ENCODE measurements around the gene ZC3H12D. TPM values are rescaled to one million over a fixed set of nuclear protein-coding genes. Genes with fewer than 3 reads are reported as not detected.

Gene ZC3H12D
- total and polyA plus RNA-seq, 2 of the 13 experiments (the other 11 are each of a cell fraction or from before 2014, with no cell fraction given): 1.2 to 2.7 TPM

- TF ChIP-seq, protein P1, sequence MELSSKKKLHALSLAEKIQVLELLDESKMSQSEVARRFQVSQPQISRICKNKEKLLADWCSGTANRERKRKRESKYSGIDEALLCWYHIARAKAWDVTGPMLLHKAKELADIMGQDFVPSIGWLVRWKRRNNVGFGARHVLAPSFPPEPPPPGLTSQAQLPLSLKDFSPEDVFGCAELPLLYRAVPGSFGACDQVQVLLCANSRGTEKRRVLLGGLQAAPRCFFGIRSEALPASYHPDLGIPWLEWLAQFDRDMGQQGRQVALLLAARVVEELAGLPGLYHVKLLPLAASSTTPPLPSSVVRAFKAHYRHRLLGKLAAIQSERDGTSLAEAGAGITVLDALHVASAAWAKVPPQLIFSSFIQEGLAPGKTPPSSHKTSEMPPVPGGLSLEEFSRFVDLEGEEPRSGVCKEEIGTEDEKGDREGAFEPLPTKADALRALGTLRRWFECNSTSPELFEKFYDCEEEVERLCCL (CRISPR knock-in tag; IDR thresholded peaks at IDR 0.05; ENCODE audit: borderline replicate concordance): no peak
- TF ChIP-seq ZSCAN22 (CRISPR knock-in tag; IDR thresholded peaks at IDR 0.05) (no peak), ZNF83 (CRISPR knock-in tag; IDR thresholded peaks at IDR 0.05; ENCODE audit: borderline replicate concordance) (0 out of 2 replicates have a peak, but pooled peaks have one; percentile 43), MAFK (conservative IDR thresholded peaks at IDR 0.05 in 1 of 2, IDR thresholded peaks at IDR 0.05 in 1 of 2; ENCODE audit: low read length in 2 of 2) (peak; percentile 92 to 93), TBX2 (CRISPR knock-in tag; IDR thresholded peaks at IDR 0.05; ENCODE audit: borderline replicate concordance) (no peak), ZNF549 (CRISPR knock-in tag; IDR thresholded peaks at IDR 0.05) (no peak), PCBP1 (IDR thresholded peaks at IDR 0.05; ENCODE audit: borderline replicate concordance, low read depth, low read length) (no peak), HNRNPLL (IDR thresholded peaks at IDR 0.05; ENCODE audit: low read depth, low read length, poor library complexity, severe bottlenecking) (no peak), ETV6 (CRISPR knock-in tag; conservative IDR thresholded peaks at IDR 0.05) (no peak), KLF9 (CRISPR knock-in tag; IDR thresholded peaks at IDR 0.05; ENCODE audit: low read depth) (no peak), ZBTB38 (CRISPR knock-in tag; IDR thresholded peaks at IDR 0.05) (no peak; the same call in 1 of the 2 replicates), XRCC5 (optimal IDR thresholded peaks at IDR 0.05; ENCODE audit: low read length) (peak; percentile 38), EED (CRISPR knock-in tag; IDR thresholded peaks at IDR 0.05) (0 out of 2 replicates have a peak, but pooled peaks have one; percentile 58), IKZF1 (IDR thresholded peaks at IDR 0.05) (no peak), NFYB (CRISPR knock-in tag; IDR thresholded peaks at IDR 0.05) (no peak), ZNF562 (CRISPR knock-in tag; IDR thresholded peaks at IDR 0.05; ENCODE audit: borderline replicate concordance) (no peak), AKAP8 (CRISPR knock-in tag; IDR thresholded peaks at IDR 0.05) (0 out of 2 replicates have a peak, but pooled peaks have one; percentile 44), NR2F1 (CRISPR knock-in tag; IDR thresholded peaks at IDR 0.05) (no peak), ZFP62 (CRISPR knock-in tag; IDR thresholded peaks at IDR 0.05) (no peak), RORA (CRISPR knock-in tag; IDR thresholded peaks at IDR 0.05) (no peak), MLX (CRISPR knock-in tag; IDR thresholded peaks at IDR 0.05) (no peak), ZNF136 (CRISPR knock-in tag; IDR thresholded peaks at IDR 0.05; ENCODE audit: low read depth) (no peak), TCF7 (IDR thresholded peaks at IDR 0.05; ENCODE audit: low read depth) (no peak)
- TF ChIP-seq, protein P2, sequence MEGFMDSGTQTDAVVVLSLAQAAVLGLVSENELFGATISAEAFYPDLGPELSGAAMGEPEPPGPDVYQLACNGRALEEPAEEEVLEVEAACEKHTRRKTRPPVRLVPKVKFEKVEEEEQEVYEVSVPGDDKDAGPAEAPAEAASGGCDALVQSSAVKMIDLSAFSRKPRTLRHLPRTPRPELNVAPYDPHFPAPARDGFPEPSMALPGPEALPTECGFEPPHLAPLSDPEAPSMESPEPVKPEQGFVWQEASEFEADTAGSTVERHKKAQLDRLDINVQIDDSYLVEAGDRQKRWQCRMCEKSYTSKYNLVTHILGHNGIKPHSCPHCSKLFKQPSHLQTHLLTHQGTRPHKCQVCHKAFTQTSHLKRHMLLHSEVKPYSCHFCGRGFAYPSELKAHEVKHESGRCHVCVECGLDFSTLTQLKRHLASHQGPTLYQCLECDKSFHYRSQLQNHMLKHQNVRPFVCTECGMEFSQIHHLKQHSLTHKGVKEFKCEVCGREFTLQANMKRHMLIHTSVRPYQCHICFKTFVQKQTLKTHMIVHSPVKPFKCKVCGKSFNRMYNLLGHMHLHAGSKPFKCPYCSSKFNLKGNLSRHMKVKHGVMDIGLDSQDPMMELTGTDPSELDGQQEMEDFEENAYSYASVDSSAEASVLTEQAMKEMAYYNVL (CRISPR knock-in tag; IDR thresholded peaks at IDR 0.05; ENCODE audit: borderline replicate concordance): no peak
- TF ChIP-seq, protein P3, sequence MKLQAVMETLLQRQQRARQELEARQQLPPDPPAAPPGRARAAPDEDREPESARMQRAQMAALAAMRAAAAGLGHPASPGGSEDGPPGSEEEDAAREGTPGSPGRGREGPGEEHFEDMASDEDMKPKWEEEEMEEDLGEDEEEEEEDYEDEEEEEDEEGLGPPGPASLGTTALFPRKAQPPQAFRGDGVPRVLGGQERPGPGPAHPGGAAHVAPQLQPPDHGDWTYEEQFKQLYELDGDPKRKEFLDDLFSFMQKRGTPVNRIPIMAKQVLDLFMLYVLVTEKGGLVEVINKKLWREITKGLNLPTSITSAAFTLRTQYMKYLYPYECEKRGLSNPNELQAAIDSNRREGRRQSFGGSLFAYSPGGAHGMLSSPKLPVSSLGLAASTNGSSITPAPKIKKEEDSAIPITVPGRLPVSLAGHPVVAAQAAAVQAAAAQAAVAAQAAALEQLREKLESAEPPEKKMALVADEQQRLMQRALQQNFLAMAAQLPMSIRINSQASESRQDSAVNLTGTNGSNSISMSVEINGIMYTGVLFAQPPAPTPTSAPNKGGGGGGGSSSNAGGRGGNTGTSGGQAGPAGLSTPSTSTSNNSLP (IDR thresholded peaks at IDR 0.05; ENCODE audit: low read depth, low read length): no peak
Observed at GRCh38 chr6:149440735-149441671, 43.8 kb downstream of the ZC3H12D start (continued).

Measured in HepG2 (cell line).